Measurements from ENCODE around the gene CHD9NB.

The CHD9NB gene

DNA sequence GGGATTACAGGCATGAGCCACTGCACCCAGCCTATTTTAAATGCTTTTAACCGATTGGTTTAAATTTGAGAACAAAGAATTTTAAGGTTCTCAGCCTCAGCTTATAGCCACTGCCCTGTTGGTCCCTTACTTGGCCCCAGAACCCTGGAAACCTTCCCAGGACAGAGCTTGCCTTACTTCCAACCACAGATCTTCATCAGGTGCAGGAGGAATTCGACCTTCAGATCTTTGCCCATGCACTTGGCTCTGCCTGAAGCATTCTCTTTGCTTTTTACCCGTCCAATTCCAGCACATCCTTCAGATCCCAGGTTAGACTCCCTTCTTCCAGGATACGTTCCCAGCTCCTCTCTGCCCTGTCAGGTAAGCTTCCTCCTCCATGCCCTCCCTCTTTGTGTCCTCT, 29.8 kb upstream of the CHD9NB start:
- H2AFZ ChIP-seq (ENCODE audit: low read depth, low read length) = no peak overlapping the region
- H3K9me3 ChIP-seq (ENCODE audit: insufficient read depth, low read length) = no peaks in the 10 kb centered on the region
- H3K9ac ChIP-seq (ENCODE audit: low read length) = no peak overlapping the region
- H3K4me1 ChIP-seq (ENCODE audit: low read length) = peaks cover 24% of the 10 kb centered on the region
- no peak for TF ChIP-seq EZH2phosphoT487 (IDR thresholded peaks at IDR 0.05; ENCODE audit: low read depth)
- TF ChIP-seq, protein P1, sequence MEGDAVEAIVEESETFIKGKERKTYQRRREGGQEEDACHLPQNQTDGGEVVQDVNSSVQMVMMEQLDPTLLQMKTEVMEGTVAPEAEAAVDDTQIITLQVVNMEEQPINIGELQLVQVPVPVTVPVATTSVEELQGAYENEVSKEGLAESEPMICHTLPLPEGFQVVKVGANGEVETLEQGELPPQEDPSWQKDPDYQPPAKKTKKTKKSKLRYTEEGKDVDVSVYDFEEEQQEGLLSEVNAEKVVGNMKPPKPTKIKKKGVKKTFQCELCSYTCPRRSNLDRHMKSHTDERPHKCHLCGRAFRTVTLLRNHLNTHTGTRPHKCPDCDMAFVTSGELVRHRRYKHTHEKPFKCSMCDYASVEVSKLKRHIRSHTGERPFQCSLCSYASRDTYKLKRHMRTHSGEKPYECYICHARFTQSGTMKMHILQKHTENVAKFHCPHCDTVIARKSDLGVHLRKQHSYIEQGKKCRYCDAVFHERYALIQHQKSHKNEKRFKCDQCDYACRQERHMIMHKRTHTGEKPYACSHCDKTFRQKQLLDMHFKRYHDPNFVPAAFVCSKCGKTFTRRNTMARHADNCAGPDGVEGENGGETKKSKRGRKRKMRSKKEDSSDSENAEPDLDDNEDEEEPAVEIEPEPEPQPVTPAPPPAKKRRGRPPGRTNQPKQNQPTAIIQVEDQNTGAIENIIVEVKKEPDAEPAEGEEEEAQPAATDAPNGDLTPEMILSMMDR (IDR thresholded peaks at IDR 0.05; ENCODE audit: low read depth, low read length) = no peak
- peaks cover 48% of the 10 kb centered on the region for H3K79me2 ChIP-seq (ENCODE audit: low read length)
- no peak overlapping the region for H3K4me2 ChIP-seq (ENCODE audit: low read length)
- no peaks in the 10 kb centered on the region for H4K20me1 ChIP-seq (ENCODE audit: insufficient read depth, low read length)
- no peak overlapping the region for H3K4me3 ChIP-seq (ENCODE audit: low read length)
- no peak overlapping the region for H3K27ac ChIP-seq (ENCODE audit: low read length)
- peaks cover 15% of the 10 kb centered on the region for H3K36me3 ChIP-seq (replicated peaks; ENCODE audit: low read depth, low read length)
- H3K27me3 ChIP-seq (ENCODE audit: low read depth, low read length) = no peaks in the 10 kb centered on the region

DNA sequence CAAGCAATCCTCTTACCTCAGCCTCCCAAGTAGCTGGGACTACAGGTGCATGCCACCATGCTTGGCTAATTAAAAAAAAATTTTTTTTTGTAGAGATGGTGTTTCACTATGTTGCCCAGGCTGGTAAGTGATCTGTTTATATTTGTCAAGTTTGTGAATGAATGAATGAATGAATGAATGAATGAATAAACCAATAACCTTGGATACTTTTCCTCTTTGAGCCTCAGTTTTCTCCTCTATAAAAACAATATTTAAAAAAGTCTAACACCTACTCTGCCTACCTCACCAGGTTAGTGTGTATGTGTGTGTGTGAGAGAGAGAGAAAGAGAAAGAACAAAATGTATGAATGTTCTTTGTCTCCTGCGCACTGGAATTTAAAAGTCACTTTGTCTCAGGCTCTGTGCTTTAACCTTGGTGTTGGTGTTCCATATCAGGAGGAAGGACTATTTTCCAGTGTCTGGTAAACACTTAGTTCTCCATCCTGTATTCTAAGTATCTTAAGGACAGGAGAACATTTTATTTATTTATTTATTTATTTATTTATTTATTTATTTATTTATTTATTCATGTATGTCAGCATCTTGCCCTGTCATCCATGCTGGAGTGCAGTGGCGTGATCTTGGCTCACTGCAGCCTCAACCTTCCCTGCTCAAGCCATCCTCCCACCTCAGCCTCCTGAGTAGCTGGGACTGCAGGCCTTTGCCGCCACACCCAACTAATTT, 29.1 kb upstream of the CHD9NB start:
- Histone ChIP-seq H3K4me1 (ENCODE audit: low read length) (peaks cover 19% of the 10 kb centered on the region), H3K27ac (ENCODE audit: low read length) (no peak overlapping the region)

DNA sequence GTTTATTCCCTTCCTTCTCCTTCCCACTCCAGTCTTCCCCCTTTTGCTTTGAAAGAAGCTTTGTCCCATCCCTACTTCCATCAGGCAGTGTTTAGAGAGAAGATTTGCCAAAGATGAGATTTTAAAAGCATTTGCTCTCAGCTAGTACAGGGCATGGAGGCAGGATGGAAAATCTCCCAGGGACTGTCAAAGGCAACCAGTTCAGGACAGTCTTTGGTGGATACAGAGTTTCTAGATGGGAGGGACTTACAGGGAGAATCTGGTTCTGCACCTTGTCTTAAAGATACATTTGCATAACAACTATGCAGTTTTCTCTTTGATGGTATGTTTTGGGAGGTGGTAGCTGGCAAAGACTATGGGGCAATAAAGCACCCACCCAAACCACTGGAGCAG, 28.3 kb upstream of the CHD9NB start:
- no peak for TF ChIP-seq EZH2phosphoT487 (IDR thresholded peaks at IDR 0.05; ENCODE audit: low read depth)
- TF ChIP-seq, protein P1 (IDR thresholded peaks at IDR 0.05; ENCODE audit: low read depth, low read length) = no peak
- Histone ChIP-seq H4K20me1 (ENCODE audit: insufficient read depth, low read length) (no peaks in the 10 kb centered on the region), H2AFZ (ENCODE audit: low read depth, low read length) (no peak overlapping the region), H3K4me2 (ENCODE audit: low read length) (no peak overlapping the region), H3K36me3 (replicated peaks; ENCODE audit: low read depth, low read length) (peaks cover 15% of the 10 kb centered on the region), H3K27ac (ENCODE audit: low read length) (no peak overlapping the region), H3K9ac (ENCODE audit: low read length) (no peak overlapping the region), H3K79me2 (ENCODE audit: low read length) (peaks cover 49% of the 10 kb centered on the region), H3K9me3 (ENCODE audit: insufficient read depth, low read length) (no peaks in the 10 kb centered on the region), H3K4me1 (ENCODE audit: low read length) (peaks cover 15% of the 10 kb centered on the region), H3K4me3 (ENCODE audit: low read length) (no peak overlapping the region), H3K27me3 (ENCODE audit: low read depth, low read length) (no peaks in the 10 kb centered on the region)

More for the DNA sequence above, 29.1 kb upstream of the CHD9NB start:
- Histone ChIP-seq H3K4me2 (ENCODE audit: low read length) (no peak overlapping the region), H3K9ac (ENCODE audit: low read length) (no peak overlapping the region), H3K36me3 (replicated peaks; ENCODE audit: low read depth, low read length) (peaks cover 15% of the 10 kb centered on the region), H3K79me2 (ENCODE audit: low read length) (peaks cover 49% of the 10 kb centered on the region), H4K20me1 (ENCODE audit: insufficient read depth, low read length) (no peaks in the 10 kb centered on the region), H2AFZ (ENCODE audit: low read depth, low read length) (no peak overlapping the region), H3K4me3 (ENCODE audit: low read length) (no peak overlapping the region), H3K27me3 (ENCODE audit: low read depth, low read length) (no peaks in the 10 kb centered on the region), H3K9me3 (ENCODE audit: insufficient read depth, low read length) (no peaks in the 10 kb centered on the region)
- TF ChIP-seq EZH2phosphoT487 (IDR thresholded peaks at IDR 0.05; ENCODE audit: low read depth) = no peak
- TF ChIP-seq, protein P1 (IDR thresholded peaks at IDR 0.05; ENCODE audit: low read depth, low read length) = no peak

DNA sequence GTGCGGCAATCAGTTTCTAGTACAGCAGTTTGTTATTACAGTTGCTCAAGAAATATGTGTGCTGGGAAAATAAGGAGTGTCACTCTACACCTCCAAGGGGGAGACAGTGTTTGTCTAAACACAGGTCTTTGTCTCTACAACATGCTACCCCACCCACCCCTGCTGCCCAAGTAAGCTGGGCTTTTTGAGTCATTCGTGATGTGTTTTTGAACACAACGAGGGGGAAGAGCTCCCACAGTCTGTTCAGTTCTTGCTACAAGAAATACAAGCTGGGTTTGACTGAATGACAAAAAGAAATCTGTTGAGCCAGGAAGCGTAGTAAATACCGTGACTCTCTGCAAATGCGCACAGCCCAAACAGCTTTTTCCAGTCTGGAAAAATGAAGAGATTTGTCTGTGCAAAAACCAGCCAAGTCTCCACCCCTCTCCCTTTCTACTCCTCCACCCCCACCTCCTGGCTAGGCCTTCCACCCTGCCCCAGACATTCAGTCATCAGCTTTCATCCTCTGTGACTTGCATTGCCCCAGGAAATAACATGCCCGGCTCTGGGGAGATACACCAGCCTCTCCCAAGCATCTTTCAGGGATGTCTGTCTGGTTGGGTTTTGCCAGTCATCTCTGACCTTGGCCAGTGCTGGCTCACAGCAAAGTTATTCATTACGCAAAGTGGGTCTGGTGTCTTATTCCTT, 27.8 kb upstream of the CHD9NB start:
- Histone ChIP-seq H3K4me3 (ENCODE audit: low read length) (no peak overlapping the region), H3K9ac (ENCODE audit: low read length) (no peak overlapping the region), H3K4me2 (ENCODE audit: low read length) (no peak overlapping the region)

More for the DNA sequence above, 27.8 kb upstream of the CHD9NB start:
- H4K20me1 ChIP-seq (ENCODE audit: insufficient read depth, low read length) = no peaks in the 10 kb centered on the region
- H3K27ac ChIP-seq (ENCODE audit: low read length) = no peak overlapping the region
- H3K9me3 ChIP-seq (ENCODE audit: insufficient read depth, low read length) = no peaks in the 10 kb centered on the region
- H3K36me3 ChIP-seq (replicated peaks; ENCODE audit: low read depth, low read length) = peaks cover 19% of the 10 kb centered on the region
- H3K27me3 ChIP-seq (ENCODE audit: low read depth, low read length) = no peaks in the 10 kb centered on the region
- H2AFZ ChIP-seq (ENCODE audit: low read depth, low read length) = no peak overlapping the region
- peaks cover 54% of the 10 kb centered on the region for H3K79me2 ChIP-seq (ENCODE audit: low read length)
- TF ChIP-seq, protein P1 (IDR thresholded peaks at IDR 0.05; ENCODE audit: low read depth, low read length) = no peak
- no peak for TF ChIP-seq EZH2phosphoT487 (IDR thresholded peaks at IDR 0.05; ENCODE audit: low read depth)
- H3K4me1 ChIP-seq (ENCODE audit: low read length) = peaks cover 10% of the 10 kb centered on the region

Data from OCI-LY3 (cell line).